ENCODE results near the gene RRP1. TPM values are rescaled to one million over a fixed set of nuclear protein-coding genes. Genes with fewer than 3 reads are reported as not detected.

Gene RRP1
- polyA plus RNA-seq, 12 donors: 14.4 to 32.8 (median 17.7) TPM; not detected in 1

DNA sequence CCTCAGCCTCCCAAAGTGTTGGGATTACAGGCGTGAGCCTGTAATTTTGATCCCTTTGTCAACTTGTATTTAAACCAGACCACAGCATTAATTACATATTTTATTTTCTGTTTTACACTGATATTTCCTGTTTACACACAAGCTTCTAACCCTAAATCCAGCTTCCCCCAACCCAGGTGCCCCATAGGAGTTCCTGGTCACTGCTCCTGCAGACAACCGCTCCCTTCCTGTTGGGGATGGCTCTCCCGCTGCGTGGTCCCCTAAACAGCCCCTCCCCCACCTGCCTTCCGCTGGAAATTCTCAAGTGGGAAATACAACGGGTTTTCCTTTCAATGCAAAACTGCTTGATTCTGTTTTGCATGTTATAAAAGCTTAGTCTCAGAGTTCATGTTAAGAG, 17.0 kb upstream of the RRP1 start:
- no peak for DNase-seq

DNA sequence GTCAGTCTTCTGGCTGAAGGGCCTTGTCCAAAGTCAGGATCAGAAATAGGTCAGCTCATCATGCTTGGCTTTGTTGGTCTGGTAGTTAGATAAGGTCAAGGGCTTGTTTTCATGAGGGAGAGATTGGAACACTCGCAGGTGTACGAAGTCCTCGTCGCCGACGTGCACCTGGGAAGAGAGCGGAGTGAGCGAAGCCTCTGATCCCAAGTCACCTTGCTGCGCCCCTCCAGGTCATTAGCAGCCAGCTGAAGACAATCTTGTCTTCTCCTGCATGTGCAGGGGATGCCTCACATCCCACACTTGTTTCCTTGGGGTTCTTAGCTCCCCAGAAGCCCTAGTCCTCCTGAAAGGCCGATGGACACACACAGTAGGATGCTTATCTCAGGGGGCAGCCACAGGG, 15.2 kb upstream of the RRP1 start:
- no peak for DNase-seq

DNA sequence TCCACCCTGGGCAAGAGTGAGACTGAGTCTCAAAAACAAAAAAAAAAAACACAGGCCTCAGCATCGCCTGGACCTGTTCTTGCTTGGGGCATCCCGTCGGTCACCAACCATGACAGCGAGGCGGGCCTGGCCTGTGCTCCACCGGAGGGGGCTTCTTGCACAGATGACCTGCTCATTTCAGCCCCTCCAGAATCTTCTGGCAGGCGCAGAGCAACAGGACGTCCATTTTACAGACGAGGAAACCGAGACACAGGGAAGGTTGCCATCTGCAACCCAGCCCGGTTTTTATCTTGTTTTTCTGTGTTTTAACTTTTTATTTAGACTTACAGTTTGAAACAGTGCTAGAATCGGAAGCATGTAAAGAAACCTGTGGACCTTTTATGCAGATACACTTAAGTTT, 14.2 kb upstream of the RRP1 start:
- no peak for DNase-seq

DNA sequence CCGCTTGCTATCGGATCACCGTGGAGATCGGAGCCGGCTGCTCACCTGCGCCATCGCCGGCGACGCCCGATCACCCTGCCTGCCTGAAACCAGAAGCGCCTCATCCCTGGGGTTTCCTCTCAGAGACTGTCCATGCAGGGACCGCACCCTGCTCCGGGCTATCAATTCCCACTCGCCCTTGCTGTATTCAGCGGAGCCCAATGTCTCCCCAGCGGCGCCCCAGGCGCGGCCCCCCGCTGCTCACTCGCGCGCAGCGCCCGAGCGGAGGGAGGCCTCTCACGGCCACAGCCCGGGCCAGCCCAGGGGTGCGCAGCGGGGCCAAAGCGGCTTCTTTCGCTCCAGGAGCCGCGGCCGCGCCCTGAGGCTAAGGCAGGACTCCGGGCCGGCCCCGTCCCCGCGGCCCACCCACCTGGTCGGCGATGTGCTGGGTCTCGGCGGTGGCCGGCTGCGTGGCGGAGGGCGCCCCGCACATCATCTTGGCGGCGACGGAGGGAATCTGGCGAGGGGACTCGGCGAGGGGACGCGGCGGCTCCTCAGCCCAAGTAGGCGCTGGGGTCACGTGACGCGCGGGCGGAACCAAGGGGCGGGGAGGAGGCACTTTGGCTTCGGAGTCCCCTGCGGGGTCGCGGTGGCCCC, 13.5 kb upstream of the RRP1 start, which contains the start of gene CSTB:
TSS of gene CSTB (minus strand) at position 514 of the 636 bp plus-strand sequence. CDS start at position 475, 39 bp downstream.
- DNase-seq: peak; percentile 72

DNA sequence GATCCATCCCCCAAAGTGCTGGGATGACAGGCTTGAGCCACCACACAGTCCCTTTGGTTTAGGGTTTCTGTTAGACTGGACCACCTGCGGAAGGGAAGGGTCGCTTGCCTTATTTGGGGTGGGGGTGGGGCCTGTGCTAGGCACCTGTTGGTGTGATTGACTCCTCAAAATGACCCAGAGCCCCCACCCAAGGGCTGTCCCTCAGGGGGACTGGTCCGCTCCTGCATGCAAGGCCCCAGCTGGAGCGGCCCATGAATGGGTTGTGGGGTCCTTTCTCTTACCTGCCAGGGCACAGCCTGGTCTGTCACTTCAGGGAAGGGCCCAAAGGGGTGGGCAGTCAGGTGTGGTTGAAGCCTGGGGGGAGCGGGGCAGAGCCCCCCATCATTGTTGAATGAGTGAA, 11.4 kb upstream of the RRP1 start:
- DNase-seq: no peak

DNA sequence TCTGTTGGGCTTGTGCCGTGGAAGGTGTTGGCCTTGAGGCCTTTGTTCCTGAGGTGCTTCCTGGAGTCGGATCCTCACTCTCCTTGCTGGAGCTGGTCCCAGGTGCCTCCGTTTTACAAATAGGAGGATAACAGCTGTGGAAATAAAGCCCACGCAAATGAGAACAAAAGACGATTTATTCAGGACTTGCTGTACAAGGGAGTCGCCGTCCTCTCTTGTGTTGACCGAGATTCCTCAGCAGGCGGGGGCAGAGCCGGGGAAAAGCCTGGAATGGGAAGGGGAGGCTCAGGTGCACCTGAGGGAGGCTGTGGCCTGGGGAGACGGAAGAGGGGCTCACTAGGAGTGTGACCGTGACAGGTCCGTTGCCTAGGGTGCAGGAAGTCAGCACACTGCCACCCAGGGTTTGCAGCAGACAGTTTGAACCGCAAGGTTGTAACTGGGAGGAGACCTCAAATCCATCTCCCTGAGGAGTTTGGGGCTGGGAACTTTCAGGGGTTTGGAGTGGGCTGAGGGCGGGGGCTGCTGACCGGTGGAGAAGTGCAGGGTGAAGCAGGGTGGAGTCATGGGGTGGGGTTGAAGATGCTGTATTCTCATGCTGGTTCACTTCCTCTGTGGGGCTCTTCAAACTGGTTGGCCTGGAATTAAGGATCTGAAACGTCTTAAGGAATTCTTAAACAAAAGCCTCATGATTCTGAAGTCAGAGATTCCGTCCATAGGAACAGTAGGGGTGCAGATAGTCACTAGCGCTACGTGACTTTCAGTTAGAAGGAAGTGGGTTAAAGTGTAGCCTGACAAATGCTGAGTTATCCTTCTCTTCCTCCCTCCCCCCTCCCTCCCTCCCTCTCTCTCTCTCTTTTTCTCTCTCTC, 10.7 kb upstream of the RRP1 start:
- DNase-seq: no peak

DNA sequence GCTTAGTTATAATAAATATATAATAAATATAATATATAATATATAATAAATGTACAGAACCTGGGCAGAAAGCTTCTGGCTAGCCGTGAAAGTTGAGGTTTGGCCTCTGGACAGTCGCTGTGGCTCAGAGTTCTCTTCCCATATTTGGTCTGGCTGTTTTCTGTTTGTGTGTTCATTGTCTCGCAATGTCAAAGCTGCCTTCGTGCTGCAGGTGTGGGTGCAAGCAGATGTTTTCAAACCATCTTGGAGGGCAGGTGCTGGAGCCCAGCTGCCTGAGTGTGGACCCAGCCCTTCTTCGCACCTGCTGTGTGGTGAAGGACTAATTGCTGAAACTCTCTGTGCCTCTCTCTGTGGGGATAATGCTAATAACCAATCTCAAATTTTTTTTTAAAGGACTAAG, 9.7 kb upstream of the RRP1 start:
- DNase-seq: no peak

DNA sequence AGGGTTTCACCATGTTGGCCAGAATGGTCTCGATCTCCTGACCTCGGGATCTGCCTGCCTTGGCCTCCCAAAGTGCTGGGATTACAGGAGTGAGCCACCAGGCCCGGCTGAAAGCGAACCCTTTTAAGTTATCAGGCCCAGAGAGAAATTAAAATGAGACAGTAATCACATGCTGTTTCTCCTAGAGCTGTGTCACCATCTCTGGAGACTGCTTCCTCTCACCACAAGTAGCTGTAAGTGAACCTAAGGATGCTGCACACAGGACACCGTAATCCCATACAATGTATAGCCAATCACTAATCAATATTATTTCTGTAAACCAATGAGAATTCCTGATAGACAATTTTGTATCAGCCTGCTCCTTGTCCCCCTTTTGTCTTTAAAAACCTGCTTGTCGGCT, 7.5 kb upstream of the RRP1 start:
- no peak for DNase-seq

DNA sequence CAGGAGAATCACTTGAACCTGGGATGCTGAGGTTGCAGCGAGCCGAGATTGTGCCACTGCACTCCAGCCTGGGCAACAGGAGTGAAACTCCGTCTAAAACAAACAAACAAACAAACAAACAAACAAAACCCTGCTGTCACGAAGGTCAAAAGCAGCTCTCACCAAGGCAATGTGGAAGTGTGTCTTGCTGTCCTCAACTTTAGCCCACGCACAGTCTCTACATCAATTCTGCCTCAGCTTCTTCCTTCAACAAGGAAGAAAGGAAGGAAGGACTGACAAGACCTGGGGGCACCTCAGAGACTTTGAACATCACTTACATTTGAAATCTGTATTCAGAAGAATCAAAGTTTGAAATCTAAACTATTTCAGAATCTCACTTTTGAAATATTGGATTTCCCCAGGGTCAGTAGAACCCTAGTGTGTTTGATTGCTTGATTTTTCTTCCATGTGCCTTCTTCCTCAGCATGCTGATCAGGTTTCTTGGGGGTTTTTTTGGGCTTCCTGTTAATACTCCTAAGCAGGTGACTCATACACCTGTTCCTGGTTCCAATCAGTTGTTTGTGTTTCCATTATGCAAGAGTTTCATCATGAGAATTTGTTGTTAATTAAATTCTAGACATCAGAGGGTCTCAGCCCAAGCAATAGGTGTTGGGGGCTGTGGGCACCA, 6.8 kb upstream of the RRP1 start:
- no peak for DNase-seq

DNA sequence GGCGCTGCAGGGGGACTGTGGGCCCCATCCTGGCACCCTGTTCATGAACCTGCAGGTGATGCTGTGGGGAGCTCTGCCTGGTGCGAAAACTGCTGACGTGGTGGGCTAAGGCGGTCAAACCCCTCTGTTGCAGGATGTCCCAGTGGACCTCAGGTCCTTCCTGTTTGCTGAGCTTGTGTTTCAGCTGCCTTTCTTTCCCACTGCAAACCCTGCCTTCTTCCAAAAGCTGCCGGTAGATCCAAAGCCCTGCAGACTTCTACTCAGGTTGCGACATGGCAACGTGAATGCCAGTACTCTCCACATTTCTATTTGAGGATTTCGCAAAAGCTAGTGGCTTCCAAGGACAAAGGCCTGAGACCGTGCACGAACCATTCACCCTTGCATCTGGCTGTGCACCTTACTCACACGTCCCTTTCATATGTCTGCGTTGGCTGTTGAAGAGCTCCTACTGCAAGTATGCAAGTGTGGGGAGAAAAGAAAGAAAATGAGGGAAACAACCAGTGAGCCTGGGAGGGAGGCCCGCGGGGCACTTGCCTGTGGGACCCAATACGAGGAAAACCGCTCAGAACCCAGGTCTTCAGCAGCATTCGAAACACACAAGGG, 6.2 kb upstream of the RRP1 start:
- DNase-seq: no peak

DNA sequence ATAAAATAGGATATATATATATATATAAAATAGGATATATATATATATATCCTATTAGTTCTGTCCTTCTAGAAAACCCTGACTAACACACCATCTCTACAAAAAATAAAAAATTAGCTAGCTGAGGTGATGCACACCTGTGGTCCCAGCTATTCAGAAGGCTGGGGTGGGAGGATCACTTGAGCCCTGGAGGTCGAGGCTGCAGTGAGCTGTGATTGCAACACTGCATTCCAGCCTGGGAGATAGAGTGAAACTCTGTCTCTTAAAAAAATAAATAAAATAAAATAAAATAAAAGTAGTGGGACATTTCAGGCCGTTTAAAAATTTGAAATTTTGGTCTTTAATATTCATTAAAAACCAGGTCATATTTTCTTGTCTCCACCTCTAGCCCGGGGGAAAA, 4.2 kb upstream of the RRP1 start:
- no peak for DNase-seq

DNA sequence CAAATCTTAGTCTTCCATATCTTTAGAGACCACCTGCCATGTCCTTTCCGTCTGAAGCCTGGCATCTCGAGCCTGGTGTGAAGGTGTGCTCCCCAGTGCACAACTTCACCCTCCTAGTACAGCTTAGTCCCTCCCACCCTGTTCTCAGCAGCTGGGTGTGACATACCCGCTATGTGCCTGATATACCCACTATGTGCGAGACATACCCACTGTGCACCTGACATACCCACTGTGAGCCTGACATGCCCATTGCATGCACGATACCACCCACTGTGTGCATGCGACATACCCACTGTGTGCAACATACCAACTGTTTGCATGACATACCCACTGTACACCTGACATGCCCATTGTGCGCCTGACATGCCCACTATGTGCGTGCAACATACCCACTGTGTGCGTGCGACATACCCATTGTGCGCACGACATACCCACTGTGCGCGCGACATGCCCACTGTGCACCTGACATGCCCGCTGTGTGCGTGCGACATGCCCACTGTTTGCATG, 3.0 kb upstream of the RRP1 start:
- DNase-seq: no peak

DNA sequence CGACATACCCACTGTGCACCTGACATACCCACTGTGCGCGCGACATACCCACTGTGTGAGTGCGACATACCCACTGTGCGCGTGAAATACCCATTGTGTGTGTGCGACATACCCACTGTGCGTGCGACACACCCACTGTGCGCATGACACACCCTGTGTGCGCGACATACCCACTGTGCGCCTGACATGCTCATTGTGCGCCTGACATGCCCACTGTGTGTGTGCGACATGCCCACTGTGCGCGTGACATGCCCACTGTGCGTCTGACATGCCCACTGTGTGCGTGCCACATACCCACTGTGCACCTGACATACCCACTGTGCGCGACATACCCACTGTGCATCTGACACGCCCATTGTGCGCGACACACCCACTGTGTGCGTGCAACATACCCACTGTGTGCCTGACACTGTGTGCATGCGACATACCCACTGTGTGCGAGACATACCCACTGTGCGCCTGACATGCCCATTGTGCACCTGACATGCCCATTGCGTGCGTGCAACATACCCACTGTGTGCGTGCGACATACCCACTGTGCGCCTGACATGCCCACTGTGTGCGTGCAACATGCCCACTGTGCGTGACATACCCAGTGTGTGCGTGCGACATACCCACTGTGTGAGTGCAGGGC, 2.5 kb upstream of the RRP1 start:
- no peak for DNase-seq

DNA sequence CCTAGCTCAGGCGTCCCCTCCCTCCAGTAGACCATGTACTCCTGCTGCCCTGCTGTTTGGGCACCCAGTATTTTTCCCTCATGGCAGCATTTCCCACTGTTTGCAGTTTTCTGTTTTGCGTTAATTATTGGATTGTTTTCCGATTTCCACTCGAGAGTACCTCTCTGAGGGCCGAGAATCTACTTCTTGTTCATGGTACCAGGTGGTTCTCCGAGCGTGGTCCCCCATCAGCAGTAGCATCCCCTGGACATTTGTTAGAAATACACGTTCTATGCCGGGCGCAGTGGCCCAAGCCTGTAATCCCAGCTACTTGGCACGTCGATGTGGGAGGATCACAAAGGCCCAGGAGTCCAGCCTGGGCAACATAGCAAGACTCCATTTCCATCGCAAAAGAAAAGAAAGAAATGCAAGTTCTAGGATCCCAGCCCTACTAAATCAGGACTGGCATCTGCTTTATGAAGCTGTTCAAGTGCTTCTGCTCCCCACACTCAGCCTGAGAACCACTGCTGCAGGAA, 690 bp downstream of the RRP1 start:
- no peak for DNase-seq

DNA sequence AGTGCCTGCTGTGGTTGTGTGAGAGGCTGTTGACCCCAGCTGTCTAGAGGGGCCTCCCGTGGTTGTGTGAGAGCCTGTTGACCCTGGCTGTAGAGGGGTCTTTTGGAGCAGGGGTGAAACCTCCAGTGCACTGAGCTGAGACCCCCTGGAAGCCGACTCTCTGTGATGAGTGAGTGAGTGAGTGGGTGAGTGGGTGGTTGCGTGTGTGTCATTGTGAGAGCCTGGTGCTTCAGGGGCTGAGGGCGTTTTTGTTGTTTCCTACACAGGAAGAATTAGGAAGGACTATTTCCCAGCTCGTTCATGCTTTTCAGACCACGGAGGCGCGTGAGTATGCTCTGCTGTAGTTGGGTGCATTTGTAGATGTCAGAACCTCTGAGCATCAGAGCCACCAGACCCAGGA, 3.0 kb downstream of the RRP1 start:
- DNase-seq: no peak

DNA sequence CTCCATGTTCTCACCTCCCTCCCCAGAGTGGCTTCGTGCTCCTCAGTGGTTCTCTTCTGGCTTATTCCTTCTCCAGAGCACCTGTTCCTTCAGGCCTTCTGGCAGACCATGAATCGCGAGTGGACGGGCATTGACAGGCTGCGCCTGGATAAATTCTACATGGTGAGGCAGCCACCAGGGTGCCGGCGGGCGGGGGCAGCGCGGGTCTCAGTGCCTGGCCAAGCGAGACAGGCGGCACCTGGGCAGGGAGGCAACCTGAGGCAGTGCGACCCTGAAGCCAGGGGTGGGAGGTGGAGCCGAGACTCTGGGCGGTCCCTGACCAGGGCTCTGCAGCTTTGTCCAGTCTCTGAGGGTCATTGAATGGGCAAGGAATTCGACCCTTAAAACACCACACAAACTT, 3.9 kb downstream of the RRP1 start:
- DNase-seq: no peak

DNA sequence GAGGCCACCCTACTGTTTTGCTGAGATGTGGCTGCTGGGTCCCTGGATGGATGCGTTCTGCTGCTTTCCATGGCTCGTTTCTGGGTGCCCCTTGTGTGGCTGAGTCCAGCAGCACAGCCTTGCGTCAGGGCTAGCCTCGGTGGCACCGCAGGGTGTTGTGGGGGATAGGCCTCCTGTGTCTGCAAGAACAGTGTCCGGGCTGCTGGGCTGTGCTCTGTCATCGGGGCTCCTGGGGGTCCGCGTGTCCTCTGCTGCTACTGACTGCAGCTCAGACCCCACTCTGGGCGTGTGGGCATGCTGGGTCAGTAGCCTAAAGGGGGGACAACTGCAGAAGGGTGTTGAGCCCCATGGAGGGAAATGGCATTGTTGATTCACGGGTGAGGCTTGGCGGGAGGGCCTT, 4.9 kb downstream of the RRP1 start:
- no peak for DNase-seq

DNA sequence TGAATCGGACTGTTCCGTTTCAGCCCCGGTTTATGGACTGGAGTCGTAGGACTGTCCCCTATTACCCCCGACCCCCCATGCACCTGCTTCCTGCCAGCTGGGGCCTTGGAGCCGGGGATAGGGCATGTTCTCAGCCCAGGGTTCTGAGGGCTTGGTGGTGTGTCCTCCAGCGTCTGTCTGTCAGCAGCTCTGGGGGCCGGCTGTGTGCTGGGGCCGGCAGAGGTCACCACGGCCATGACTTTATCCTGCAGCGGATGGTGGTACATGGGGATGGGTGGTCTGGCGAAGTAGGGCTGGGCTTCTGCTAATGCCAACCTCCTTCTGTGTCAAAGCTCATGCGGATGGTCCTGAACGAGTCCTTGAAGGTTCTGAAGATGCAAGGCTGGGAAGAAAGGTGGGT, 5.5 kb downstream of the RRP1 start:
- no peak for DNase-seq

DNA sequence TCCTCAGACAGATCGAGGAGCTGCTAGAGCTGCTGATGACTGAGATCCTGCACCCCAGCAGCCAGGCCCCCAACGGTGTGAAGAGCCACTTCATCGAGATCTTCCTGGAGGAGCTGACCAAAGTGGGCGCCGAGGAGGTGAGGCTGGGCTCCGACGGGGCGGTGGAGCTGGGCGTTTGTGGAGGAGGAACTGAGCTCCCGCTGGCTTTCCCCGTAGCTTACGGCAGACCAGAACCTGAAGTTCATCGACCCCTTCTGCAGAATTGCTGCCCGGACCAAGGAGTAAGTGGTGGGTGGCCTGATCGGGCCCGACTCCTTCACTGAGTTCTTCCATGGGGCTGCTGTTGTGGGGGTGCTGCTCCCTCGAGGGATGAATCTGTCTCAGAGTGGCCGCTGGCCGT, 8.0 kb downstream of the RRP1 start:
- DNase-seq: no peak

DNA sequence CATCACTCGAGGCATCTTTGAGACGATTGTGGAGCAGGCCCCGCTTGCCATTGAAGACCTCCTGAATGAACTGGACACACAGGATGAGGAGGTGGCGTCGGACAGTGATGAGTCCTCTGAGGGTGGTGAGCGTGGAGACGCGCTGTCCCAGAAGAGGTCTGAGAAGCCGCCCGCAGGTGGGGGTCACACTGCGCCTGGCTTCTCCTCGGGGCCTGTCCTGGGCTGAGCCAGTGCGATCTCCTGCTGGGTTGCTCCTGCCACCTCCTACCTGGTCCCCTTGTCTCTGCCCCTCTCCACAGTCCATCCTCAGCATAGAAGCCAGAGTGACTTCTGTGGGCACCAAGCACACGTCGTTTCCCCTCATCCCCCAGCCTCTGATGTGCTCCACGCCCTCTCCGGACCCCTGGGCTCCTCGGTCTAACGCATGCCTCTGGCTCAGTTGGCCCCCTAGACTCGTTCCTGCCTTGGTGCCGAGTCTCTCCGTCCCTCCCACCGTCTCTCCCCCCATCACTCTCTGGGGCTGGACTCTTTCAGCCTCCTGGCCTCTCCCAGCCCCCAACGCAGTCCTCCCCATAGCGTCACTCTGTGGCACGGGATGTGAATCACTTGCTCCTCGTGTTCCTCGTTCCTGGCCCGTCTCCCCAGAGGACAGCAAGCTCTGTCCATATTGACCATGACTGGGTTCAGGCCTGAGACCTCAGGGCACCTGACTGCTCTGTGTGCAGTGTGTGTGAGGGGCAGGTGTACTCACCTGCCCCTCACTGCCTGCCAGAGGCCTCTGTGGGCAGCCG, 8.7 kb downstream of the RRP1 start:
- no peak for DNase-seq
